Left ventricle myocardium inferior (tissue), 1 donor: Measurements from ENCODE around the gene SLC4A2. TPM values are rescaled to one million over a fixed set of nuclear protein-coding genes. Genes with fewer than 3 reads are reported as not detected.

ENCODE experiments used
- DNase-seq: peaks from one replicate; pipeline ENCODE4 v3.0.0-alpha.2; 2020
- H3K27ac ChIP-seq: fragments of 200-600 bp; replicated peaks from 2 replicates; pipeline ENCODE4 v1.8.0; 2021
- H3K27me3 ChIP-seq: fragments of 200-600 bp; 2 replicates; pipeline ENCODE4 v1.8.0; 2021; ENCODE audit warnings: low read depth
- H3K36me3 ChIP-seq: fragments of 200-600 bp; 2 replicates; pipeline ENCODE4 v1.8.0; 2021
- H3K4me1 ChIP-seq: fragments of 200-600 bp; 2 replicates; pipeline ENCODE4 v1.8.0; 2021
- H3K4me3 ChIP-seq: fragments of 200-600 bp; 2 replicates; pipeline ENCODE4 v1.8.0; 2021; ENCODE audit warnings: mild to moderate bottlenecking, moderate library complexity
- H3K9me3 ChIP-seq: fragments of 200-600 bp; replicated peaks from 2 replicates; pipeline ENCODE4 v1.8.0; 2021
- CTCF ChIP-seq: fragments of 200-600 bp; IDR thresholded peaks from 2 replicates; pipeline ENCODE4 v1.8.0; 2021; ENCODE audit warnings: antibody characterized with exemption, mild to moderate bottlenecking, borderline replicate concordance
- intact Hi-C: fragments of 100-400 bp; cut with micrococcal nuclease; formaldehyde crosslinking; loops from one replicate; pipeline ENCODE4 v1.11.0; 2022
- total RNA-seq: library from RNA; stranded (reverse); fragmentation: NEBNext Ultra II Directional; extraction: Animal tissue kit (Norgen Biotek cat#: 25700); gene quantifications from one replicate; pipeline ENCODE4 v1.2.1, GENCODE V29; 2021
- donor health status: DM: no; HTN: yes; CAD: no; lungs with severe emphysema.

SLC4A2 gene
- total RNA-seq, 1 donor from 2014 or later = 62.9 TPM

GRCh38 chr7:151012031-151012692, 47.2 kb upstream of the SLC4A2 start:
- TF ChIP-seq CTCF = no peak
- DNase-seq = no peak
- Histone ChIP-seq H3K4me1 (peaks cover 77% of the 10 kb centered on the region), H3K27ac (no peak overlapping the region), H3K27me3 (peaks cover 29% of the 10 kb centered on the region), H3K4me3 (no peak overlapping the region), H3K9me3 (no peaks in the 10 kb centered on the region), H3K36me3 (no peaks in the 10 kb centered on the region)
- intact Hi-C loops = no loop called here

GRCh38 chr7:151012911-151013347, 46.5 kb upstream of the SLC4A2 start:
- H3K36me3 ChIP-seq = no peaks in the 10 kb centered on the region
- no peak overlapping the region for H3K27ac ChIP-seq
- peak overlapping the region; percentile 57 for H3K4me3 ChIP-seq
- peak; percentile 61 for TF ChIP-seq CTCF
- intact Hi-C loops = no loop called here
- peaks cover 74% of the 10 kb centered on the region for H3K4me1 ChIP-seq
- H3K27me3 ChIP-seq = peaks cover 36% of the 10 kb centered on the region
- no peak for DNase-seq
- H3K9me3 ChIP-seq = no peaks in the 10 kb centered on the region

- Histone ChIP-seq H3K4me1 (peaks cover 74% of the 10 kb centered on the region), H3K27ac (no peak overlapping the region), H3K27me3 (peaks cover 40% of the 10 kb centered on the region), H3K9me3 (no peaks in the 10 kb centered on the region), H3K36me3 (no peaks in the 10 kb centered on the region), H3K4me3 (peak overlapping the region; percentile 57)
- intact Hi-C loops = no loop called here
- DNase-seq = no peak
- TF ChIP-seq CTCF = no peak
Observed at GRCh38 chr7:151013356-151013732, 46.0 kb upstream of the SLC4A2 start.

- Histone ChIP-seq H3K9me3 (no peaks in the 10 kb centered on the region), H3K27me3 (peaks cover 46% of the 10 kb centered on the region), H3K4me1 (peaks cover 74% of the 10 kb centered on the region), H3K27ac (no peak overlapping the region), H3K4me3 (peak overlapping the region; percentile 57), H3K36me3 (no peaks in the 10 kb centered on the region)
- TF ChIP-seq CTCF = no peak
- peak; percentile 59 for DNase-seq
- intact Hi-C loops = no loop called here
Observed at GRCh38 chr7:151013733-151014497, 45.5 kb upstream of the SLC4A2 start.

- Histone ChIP-seq H3K27me3 (peaks cover 57% of the 10 kb centered on the region), H3K36me3 (no peaks in the 10 kb centered on the region), H3K9me3 (no peaks in the 10 kb centered on the region), H3K4me3 (no peak overlapping the region), H3K4me1 (peaks cover 67% of the 10 kb centered on the region), H3K27ac (no peak overlapping the region)
- DNase-seq = no peak
- TF ChIP-seq CTCF = no peak
- intact Hi-C loops = no loop called here
Observed at GRCh38 chr7:151014950-151015349, 44.4 kb upstream of the SLC4A2 start.
